Measurements from ENCODE around the gene GPR39. TPM values are rescaled to one million over a fixed set of nuclear protein-coding genes. Genes with fewer than 3 reads are reported as not detected.

GPR39 gene
- total RNA-seq, 4 donors from 2014 or later, result 2.8 to 9.7 (median 5.4) TPM

DNA sequence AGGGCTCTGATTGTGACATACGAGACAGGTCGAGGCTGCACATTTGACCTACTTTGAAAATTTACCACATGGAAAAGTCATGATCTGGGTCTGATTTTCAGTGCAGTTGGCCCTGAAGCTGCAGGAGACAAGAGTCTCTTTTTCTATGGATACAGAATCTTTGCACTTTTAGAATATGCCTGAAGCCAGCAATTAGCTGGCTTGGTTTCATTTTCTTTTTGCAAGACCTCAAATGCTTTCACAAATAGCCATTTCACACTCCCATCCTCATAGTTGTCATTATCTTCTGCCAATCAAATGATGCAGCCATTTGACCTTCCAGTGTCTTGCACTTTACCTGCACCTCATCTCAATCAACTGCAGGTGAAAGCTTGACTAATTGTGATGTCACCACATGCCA is 59.0 kb downstream of the GPR39 start:
- Histone ChIP-seq H3K27me3 (no peaks in the 10 kb centered on the region), H3K4me3 (replicated peaks in 1 of 3) (no peak overlapping the region), H3K27ac (no peak overlapping the region), H3K36me3 (no peaks in the 10 kb centered on the region), H3K9me3 (no peaks in the 10 kb centered on the region), H3K4me1 (no peaks in the 10 kb centered on the region)
- intact Hi-C loops (cut with DNase I), result no loop called here
- DNase-seq, result no peak
- WGBS, 2 donors, result 91 to 98% methylated on average over 2 of the region's 2 CpGs
- TF ChIP-seq, protein P1, sequence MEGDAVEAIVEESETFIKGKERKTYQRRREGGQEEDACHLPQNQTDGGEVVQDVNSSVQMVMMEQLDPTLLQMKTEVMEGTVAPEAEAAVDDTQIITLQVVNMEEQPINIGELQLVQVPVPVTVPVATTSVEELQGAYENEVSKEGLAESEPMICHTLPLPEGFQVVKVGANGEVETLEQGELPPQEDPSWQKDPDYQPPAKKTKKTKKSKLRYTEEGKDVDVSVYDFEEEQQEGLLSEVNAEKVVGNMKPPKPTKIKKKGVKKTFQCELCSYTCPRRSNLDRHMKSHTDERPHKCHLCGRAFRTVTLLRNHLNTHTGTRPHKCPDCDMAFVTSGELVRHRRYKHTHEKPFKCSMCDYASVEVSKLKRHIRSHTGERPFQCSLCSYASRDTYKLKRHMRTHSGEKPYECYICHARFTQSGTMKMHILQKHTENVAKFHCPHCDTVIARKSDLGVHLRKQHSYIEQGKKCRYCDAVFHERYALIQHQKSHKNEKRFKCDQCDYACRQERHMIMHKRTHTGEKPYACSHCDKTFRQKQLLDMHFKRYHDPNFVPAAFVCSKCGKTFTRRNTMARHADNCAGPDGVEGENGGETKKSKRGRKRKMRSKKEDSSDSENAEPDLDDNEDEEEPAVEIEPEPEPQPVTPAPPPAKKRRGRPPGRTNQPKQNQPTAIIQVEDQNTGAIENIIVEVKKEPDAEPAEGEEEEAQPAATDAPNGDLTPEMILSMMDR (IDR thresholded peaks at IDR 0.05), result no peak
- TF ChIP-seq POLR2A (IDR thresholded peaks at IDR 0.05), result no peak

DNA sequence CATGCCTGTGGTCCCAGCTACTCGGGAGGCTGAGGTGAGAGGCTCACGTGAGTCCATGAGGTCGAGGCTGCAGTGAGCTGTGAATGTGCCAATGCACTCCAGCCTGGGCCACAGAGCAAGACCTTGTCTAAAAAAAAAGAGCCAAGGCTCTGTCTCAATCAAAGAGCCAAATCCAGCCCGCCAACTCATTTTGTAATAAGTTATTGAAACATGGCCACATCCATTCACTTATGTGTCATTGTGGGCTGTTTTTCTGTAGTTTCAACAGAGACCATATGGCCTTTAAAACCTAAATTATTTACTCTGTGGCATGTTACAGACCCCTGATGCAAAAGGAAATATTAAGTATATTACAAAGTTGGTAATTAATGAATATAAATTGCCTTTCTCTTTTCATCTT is 60.8 kb downstream of the GPR39 start:
- intact Hi-C loops (cut with DNase I), result no loop called here
- 85 to 98% methylated on average over 4 of the region's 4 CpGs for WGBS, 2 donors
- no peak for DNase-seq

DNA sequence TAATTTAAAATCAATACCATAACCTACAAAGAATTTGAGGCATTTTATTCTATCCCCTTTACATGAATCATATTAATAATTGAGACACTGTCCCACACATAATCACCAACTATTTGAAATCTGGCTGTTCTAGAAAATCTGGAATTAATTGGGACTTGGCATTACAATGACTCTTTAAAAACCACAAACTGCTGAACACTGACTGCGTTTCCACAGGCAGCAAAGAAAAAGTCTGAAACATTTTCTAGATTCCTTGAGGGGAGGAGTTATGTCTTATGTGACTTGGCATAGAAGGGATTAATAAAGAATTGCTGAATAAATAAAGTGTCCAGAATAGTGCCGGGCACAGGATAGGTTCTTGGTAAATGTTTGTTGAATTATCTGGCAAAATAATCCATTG is 61.4 kb downstream of the GPR39 start:
- H3K4me3 ChIP-seq (replicated peaks in 1 of 3), result no peak overlapping the region
- 56 to 58% methylated on average over 2 of the region's 2 CpGs for WGBS, 2 donors
- TF ChIP-seq, protein P1 (IDR thresholded peaks at IDR 0.05), result no peak
- no peak for TF ChIP-seq POLR2A (IDR thresholded peaks at IDR 0.05)
- no peaks in the 10 kb centered on the region for H3K4me1 ChIP-seq
- no peaks in the 10 kb centered on the region for H3K36me3 ChIP-seq
- intact Hi-C loops (cut with DNase I), result no loop called here
- no peaks in the 10 kb centered on the region for H3K27me3 ChIP-seq
- H3K9me3 ChIP-seq, result no peaks in the 10 kb centered on the region
- DNase-seq, result no peak
- H3K27ac ChIP-seq, result no peak overlapping the region

More for the DNA sequence above, 60.8 kb downstream of the GPR39 start:
- no peak overlapping the region for H3K4me3 ChIP-seq (replicated peaks in 1 of 3)
- no peaks in the 10 kb centered on the region for H3K4me1 ChIP-seq
- H3K9me3 ChIP-seq, result no peaks in the 10 kb centered on the region
- no peaks in the 10 kb centered on the region for H3K36me3 ChIP-seq
- no peaks in the 10 kb centered on the region for H3K27me3 ChIP-seq
- TF ChIP-seq POLR2A (IDR thresholded peaks at IDR 0.05), result no peak
- TF ChIP-seq, protein P1 (IDR thresholded peaks at IDR 0.05), result no peak
- no peak overlapping the region for H3K27ac ChIP-seq

DNA sequence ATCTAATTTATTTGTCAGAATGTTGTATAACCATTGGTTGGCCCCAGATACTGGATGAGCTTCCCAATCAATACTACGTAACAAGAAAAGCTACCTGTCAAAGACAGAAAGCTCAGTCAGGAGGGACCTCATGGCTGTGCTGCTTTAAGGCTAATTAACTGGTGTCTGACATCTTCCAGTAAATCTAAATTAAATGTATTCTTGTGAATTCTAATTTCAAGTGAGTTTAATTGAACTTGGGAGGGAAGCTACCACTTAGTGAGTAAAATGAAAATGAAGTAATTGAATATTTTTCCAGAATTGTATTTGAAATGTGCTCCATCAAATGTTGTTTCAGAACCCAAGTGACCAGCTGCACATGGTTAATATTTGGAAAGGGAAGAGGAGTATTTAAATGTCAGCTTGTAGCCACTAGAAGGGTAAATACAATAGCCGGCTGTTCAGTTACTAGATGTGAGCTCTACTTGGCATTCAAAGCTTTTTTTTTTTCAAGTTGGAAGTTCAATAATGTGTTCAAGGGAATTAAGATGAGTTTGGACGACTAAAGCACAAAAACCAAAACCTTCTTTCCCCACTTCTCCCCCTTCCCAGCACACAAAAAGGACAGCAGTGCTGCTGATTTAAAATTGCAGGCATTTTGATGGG is 62.0 kb downstream of the GPR39 start:
- no peaks in the 10 kb centered on the region for H3K27me3 ChIP-seq
- no peak overlapping the region for H3K4me3 ChIP-seq (replicated peaks in 1 of 3)
- DNase-seq, result no peak
- no peaks in the 10 kb centered on the region for H3K4me1 ChIP-seq
- no peaks in the 10 kb centered on the region for H3K36me3 ChIP-seq
- 60 to 63% methylated on average over 3 of the region's 3 CpGs for WGBS, 2 donors
- TF ChIP-seq POLR2A (IDR thresholded peaks at IDR 0.05), result no peak
- TF ChIP-seq, protein P1 (IDR thresholded peaks at IDR 0.05), result no peak
- H3K27ac ChIP-seq, result no peak overlapping the region
- intact Hi-C loops (cut with DNase I), result no loop called here
- no peaks in the 10 kb centered on the region for H3K9me3 ChIP-seq

DNA sequence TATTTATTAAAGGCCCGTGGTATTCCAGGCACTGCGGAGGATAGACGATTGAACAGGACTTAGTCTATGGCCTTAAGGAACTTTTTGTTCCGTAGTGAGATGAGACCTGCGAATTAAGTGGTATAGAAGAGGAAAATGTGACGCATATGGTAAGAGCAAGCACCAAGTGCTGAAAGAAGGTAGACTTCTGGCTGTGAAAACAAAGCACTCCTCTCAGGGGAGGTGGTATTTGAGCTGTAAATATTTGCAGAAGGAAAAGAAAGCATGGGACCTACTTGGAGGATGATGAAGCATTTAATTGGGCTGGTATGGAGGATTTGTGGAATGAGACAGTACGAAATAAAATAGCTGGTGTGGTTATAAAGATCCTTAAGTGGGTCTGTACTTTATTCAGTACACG is 62.5 kb downstream of the GPR39 start:
- WGBS, 2 donors, result 42 to 48% methylated on average over 8 of the region's 8 CpGs
- Histone ChIP-seq H3K4me3 (replicated peaks in 1 of 3) (no peak overlapping the region), H3K27ac (no peak overlapping the region), H3K4me1 (no peaks in the 10 kb centered on the region), H3K9me3 (no peaks in the 10 kb centered on the region), H3K27me3 (no peaks in the 10 kb centered on the region), H3K36me3 (no peaks in the 10 kb centered on the region)
- TF ChIP-seq POLR2A (IDR thresholded peaks at IDR 0.05), result no peak
- TF ChIP-seq, protein P1 (IDR thresholded peaks at IDR 0.05), result no peak
- DNase-seq, result no peak
- intact Hi-C loops (cut with DNase I), result no loop called here

Data from thyroid gland (tissue), 4 donors.